ENCODE data around the gene ARHGAP29.

The ARHGAP29 gene

DNA sequence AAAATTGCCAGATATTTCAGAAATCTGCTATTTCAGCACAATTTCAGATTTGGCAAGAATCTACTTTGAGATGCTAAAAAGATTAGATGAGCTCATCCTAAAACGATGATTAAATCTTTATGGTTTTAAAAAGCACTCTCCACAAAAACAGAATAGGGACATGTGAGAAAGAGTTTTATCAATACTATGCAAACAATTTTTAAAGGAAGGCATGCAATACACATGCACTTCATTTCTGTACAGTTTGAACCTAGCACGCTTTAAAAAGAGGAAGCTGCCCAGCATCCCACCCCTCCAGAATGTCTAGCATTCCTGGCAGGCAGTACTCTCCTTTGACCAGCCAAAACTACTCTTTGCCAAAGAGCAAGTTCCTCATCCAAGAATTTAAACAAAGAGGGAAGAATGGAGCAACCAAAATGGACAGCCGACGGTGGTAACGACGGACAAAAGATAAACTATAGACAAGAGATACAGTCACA lies 1.3 kb downstream of the ARHGAP29 start:
- DNase-seq (ENCODE audit: low spot score) = no peak

DNA sequence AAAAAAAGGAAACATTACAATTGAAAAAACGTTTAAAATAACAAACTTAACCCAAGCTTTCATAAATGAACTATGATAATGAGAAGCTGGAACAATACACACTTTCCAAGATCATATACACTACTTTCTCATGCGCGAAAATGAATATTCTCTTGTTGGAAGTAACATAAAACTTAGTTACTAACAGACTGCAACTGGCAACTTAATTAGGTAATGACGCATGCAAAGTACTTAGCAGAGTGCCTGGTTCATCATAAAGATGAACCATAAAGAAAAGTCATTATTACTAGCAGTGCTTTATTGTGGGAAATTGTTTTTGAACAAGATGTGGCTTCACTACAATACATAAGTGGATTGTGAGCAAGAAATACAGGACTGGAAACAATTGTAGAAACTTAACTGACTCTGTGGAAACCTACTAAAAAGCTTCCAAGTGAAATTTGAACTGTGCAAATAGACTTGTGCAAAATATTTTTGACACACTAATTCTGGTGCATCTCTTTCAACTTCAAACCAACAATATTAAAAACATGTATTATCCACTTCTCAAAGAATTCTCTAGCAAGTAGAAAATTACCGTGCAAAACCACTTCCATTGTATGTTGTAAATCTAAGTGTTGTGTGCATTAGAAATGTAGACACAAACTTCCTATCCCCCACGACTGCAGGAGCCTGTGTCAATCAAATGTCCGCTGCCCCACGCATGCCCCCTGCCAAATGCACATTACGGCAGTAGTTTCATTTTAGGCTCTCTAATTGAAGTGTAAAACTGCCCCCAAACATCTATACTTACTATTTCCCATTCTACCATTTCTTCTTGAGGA lies 2.0 kb downstream of the ARHGAP29 start:
- DNase-seq (ENCODE audit: low spot score) = no peak

DNA sequence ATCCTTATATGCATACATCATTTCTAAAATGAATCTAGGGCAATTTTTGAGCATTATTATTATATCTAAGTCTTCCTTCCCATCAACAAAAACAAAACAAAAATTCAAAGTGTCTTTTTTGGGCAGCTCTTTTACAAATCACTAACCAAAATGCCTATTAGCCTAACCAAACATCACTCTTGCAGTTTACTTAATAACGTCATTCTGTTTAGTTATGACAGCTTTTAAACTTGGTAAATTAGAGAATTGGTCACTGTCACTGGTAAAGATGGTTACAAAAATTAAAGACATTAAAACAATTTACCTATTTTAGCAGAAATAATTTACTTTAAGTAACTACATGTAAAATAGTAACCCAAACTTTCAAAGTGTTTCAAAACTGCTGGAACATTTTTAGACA lies 2.8 kb downstream of the ARHGAP29 start:
- DNase-seq (ENCODE audit: low spot score) = no peak

DNA sequence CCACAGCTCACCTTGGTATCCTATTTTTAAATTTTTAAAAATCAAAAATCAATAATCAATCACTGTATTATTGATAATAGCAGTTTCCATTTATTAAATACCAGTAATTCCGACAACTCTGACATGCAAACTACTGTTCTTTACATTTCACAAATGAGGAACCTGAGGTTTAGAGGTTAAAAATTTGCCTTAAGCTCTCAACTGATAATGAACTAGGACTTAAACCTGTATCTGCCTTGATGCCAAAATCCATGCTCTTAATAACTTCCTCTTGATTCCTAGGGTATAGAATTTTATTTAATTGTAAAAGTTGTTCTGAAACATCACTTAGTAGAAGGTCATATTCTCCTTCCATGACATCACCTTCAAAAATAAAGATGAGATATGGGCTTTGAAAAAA lies 5.6 kb downstream of the ARHGAP29 start:
- no peak for DNase-seq (ENCODE audit: low spot score)

- no peak for DNase-seq (ENCODE audit: low spot score)
Observed at GRCh38 chr1:94230920-94231319, 6.5 kb downstream of the ARHGAP29 start.

DNA sequence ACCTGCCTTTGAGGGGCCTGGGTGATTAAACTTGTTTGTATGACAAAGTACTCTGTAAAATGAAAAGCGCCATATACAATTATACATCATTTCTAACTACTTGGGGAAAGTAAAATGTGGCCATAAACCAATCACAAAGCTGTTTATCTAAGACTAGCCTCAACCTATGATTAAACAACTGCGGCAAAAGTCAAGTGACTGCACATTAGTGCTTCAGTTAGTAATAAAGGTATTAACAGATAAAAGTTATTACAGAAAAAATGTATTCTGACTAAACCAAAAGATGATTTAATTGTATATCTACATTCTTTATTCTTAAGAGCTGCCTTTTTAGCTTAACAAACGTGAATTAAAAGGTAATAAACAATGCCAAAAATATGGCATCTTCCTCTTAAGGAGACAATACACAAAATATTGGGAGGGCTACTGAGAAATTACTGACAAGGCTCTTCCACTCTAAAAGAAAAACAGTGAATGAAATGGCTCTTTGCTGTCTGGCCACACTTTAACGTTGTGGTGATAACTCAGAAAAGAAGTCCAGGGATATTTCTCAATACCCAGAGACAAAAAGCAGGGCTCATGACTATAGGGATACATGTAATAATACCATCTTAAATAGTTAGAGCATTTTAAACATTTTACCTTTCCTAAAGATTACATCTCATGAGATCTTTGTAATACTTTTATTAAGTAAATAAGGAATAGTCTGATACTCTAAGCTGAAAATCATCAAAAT lies 8.6 kb downstream of the ARHGAP29 start:
- DNase-seq (ENCODE audit: low spot score) = no peak

DNA sequence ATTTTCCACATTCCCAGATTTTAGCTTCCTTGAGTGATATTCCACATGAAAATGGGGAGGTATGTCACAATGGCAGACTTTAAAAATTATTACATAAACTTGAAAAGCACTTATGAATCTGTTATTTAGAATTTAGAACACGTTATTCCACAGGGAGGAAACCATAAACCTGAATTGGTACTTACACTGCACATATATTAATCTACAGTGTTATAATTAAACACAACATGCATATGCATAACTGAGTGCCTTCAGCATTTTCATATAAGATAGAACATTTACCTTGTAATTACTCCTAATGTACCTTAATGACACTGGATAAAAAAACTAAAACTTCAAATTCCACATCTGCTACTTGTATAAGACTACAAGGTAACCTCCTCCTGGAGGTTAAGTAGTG lies 9.8 kb downstream of the ARHGAP29 start:
- DNase-seq (ENCODE audit: low spot score) = no peak

DNA sequence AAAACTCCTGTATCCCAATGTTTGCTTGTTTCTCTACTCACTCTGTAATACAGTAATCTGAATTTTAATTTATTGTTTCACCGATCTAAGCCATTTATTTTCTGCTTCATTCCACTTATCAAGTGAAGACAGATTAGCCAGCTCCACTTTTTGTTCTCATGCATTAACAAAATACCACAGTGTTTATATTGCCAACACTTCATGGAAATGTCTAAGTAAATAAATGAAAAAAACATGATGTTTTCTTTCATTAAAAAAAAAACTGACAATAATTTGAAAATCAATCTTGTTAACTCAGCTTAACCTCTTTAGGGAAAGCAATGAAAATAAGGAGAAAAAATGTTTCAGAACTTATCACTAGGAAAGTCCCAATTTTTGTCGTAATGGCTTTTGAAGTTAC lies 11.5 kb downstream of the ARHGAP29 start:
- DNase-seq (ENCODE audit: low spot score) = no peak

- DNase-seq (ENCODE audit: low spot score) = no peak
Observed at GRCh38 chr1:94218332-94218731, 19.1 kb downstream of the ARHGAP29 start.

DNA sequence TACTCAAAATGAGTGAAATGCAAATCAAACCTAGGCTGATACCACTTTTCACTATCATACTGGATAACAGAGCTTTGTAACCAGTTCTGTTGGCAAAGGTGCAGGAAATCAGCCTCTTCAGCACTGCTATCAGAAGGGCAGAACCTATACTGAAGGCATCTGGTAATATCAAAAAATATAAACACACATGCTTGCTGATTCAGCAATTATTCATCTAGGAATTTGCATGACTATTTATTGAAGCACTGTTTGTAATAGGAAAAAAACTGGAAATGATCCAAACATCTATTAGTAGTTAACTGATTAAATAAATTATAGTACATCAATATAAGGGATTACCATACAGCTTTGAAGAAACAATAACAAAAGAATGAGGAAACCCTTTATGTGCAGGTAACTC lies 21.4 kb downstream of the ARHGAP29 start:
- DNase-seq (ENCODE audit: low spot score) = no peak

GRCh38 chr1:94209982-94210381 lies 27.4 kb downstream of the ARHGAP29 start:
- no peak for DNase-seq (ENCODE audit: low spot score)

DNA sequence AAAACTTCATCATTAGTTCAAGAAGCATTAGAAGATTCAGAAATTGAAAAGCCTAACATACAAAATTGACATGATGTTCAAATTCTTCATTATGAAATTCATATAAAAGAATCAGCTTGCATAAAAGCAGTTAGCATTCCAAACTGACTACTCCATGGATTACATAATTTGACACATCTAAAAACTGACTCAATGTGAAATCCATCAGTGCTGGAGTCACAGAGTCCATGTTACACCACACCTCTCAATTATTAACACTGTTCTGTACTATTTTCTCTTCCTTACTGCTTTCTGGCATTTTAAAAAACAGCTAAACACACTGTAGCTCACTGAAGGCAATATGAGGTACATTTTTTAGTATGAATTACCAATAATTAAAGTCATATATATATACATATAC lies 28.0 kb downstream of the ARHGAP29 start:
- DNase-seq (ENCODE audit: low spot score) = no peak

DNA sequence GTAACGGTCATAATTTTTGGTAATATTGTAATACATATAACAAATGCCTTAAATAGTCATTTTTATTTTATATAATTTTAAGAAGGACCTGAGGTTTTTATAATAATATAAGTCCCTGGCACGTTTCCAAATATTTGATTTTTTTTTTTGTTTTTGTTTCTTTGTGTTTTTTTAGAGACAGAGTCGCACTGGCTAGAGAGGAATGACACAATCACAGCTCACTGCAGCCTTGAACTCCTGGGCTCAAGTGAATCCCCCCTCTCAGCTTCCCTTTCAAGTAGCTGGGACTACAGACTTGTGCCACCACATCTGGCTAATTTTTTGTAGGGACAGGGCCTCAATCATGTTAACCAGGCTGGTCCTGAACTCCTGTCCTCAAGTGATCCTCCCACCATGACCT lies 29.7 kb downstream of the ARHGAP29 start:
- no peak for DNase-seq (ENCODE audit: low spot score)

GRCh38 chr1:94205639-94206038 lies 31.7 kb downstream of the ARHGAP29 start:
- no peak for DNase-seq (ENCODE audit: low spot score)

DNA sequence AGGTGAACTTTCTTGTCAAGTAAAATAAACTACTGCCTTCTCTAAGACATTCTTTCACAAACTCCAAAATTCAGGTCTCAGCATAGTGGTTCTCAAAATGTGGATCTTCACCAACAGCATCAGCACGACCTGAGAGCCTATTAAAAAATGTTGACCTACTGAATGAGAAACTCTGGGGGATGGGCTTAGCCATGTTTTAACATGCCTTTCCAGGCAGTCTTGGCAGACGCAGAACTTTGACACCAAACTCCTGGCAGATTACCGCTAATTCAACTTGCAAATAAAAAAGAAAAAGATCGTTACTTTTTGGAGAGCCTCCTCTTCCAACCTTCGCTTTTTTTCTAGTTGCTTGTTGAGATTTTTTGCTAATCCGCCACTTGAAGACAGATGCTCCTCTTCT lies 35.1 kb downstream of the ARHGAP29 start:
- no peak for DNase-seq (ENCODE audit: low spot score)

GRCh38 chr1:94199398-94199797 lies 38.0 kb downstream of the ARHGAP29 start:
- no peak for DNase-seq (ENCODE audit: low spot score)

- no peak for DNase-seq (ENCODE audit: low spot score)
Observed at GRCh38 chr1:94194079-94194865, 43.1 kb downstream of the ARHGAP29 start.

DNA sequence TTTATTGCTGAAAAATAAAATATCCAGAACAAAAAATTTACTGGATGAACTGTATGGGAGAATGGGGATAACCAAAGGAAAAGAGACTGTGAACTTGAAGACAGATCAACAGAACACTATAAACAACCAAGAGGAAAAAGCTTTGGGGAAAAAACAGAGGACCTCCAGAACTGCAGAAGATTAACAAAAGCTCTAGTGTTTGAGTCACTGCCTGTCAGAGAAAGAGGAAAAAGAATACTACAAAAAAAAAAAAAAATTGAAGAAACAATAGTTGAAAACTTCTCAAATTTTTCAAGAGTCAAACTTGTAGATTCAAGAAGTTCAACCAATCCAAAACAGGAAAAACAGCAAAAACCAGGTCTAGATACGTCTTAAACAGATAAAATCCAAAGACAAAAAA lies 44.3 kb downstream of the ARHGAP29 start:
- DNase-seq (ENCODE audit: low spot score) = no peak

DNA sequence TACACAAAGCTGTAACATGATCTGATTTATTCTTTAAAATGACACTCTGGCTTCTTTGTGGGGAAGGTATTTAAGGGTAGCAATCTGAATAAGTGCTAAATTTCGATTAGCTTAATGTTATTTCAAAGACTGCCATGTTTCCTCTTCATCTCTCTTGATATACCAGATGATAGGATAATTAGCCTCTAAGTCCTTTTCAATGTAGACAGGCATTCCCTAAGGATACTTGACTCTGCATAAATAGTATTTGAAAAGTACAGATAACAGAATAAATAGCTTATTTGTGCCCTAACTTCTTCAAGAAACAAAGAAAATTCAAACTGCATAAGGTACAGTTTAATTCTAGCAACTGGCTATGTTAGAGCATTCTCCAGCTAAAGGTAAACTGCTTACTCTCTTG lies 46.2 kb downstream of the ARHGAP29 start:
- no peak for DNase-seq (ENCODE audit: low spot score)

GRCh38 chr1:94186946-94187345 lies 50.4 kb downstream of the ARHGAP29 start:
- DNase-seq (ENCODE audit: low spot score) = no peak

DNA sequence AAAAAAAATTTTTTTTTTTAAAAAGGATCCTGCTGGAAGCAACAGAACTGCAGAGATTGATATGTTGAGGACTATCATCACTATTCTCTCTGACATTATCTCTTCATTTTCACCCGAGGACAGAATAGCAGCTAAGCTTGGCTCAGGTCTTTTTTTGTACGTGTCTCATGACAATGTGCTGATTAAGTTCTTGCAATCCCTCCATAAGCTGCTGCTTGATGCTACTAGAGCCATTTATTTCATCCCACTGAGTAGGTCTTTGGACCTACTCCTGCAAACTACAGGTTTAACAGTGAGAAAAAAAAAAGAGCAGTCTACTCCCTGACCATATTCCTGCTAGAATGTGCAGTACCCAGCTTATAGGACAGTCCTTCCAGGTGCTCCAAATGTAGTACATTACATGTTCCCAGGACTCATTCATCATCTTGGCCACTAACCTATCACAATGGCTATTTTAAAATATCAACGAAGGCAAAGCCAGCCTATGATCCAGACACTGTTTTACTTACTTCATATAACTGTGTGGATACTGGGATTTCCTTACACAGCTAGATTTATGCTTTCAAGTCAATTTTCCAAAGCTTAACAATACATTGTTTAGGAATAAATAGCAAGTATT lies 54.1 kb downstream of the ARHGAP29 start:
- no peak for DNase-seq (ENCODE audit: low spot score)

GRCh38 chr1:94182191-94182590 lies 55.2 kb downstream of the ARHGAP29 start:
- no peak for DNase-seq (ENCODE audit: low spot score)

Data from kidney capillary endothelial cell (primary cell).